AG10803 (cell line): ENCODE results near the gene CYP19A1.

Experiments
- DNase-seq: peaks from one replicate; pipeline ENCODE4 v3.0.0; 2010; ENCODE audit warnings: low read depth
- H3K4me3 ChIP-seq: 2 replicates; pipeline ENCODE4 v1.5.1; 2011; ENCODE audit warnings: mild to moderate bottlenecking, low read length, control low read depth
- TF ChIP-seq, protein P1 (sequence below): conservative IDR thresholded peaks from 2 replicates; pipeline ENCODE4 v1.5.1; 2011; ENCODE audit warnings: mild to moderate bottlenecking, low read length, control low read depth, inconsistent platforms

CYP19A1 gene

DNA sequence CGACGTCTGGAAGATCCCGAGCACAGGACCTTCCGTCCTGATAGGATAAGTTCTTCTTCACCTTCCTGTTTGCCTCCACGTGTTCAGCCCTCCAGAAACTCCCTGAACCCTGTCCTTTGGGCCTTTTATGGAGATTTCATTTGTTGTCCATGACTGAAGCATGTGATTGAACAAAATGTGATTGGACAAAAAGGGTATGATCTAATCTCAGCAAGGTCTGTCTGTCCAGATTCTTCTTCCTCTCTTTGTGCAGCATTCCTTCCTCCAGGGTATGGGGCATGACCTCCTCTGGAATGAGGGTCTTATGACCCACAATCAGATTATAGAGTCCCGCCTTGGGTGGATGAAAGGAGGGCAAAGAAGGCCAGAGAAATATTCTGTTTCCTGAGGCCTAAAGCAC lies at the start of gene CYP19A1:
CYP19A1 (minus strand) TSS at position 101 of the 400 bp plus-strand sequence. CDS start 95,684 bp downstream, outside the sequence.
- no peak within 1 kb of the TSS for H3K4me3 ChIP-seq
- no peak for DNase-seq
- TF ChIP-seq, protein P1, sequence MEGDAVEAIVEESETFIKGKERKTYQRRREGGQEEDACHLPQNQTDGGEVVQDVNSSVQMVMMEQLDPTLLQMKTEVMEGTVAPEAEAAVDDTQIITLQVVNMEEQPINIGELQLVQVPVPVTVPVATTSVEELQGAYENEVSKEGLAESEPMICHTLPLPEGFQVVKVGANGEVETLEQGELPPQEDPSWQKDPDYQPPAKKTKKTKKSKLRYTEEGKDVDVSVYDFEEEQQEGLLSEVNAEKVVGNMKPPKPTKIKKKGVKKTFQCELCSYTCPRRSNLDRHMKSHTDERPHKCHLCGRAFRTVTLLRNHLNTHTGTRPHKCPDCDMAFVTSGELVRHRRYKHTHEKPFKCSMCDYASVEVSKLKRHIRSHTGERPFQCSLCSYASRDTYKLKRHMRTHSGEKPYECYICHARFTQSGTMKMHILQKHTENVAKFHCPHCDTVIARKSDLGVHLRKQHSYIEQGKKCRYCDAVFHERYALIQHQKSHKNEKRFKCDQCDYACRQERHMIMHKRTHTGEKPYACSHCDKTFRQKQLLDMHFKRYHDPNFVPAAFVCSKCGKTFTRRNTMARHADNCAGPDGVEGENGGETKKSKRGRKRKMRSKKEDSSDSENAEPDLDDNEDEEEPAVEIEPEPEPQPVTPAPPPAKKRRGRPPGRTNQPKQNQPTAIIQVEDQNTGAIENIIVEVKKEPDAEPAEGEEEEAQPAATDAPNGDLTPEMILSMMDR: no peak

GRCh38 chr15:51387699-51388041 lies 49.3 kb upstream of the CYP19A1 start:
- no peak for DNase-seq
- H3K4me3 ChIP-seq: no peak overlapping the region
- TF ChIP-seq, protein P1: no peak

DNA sequence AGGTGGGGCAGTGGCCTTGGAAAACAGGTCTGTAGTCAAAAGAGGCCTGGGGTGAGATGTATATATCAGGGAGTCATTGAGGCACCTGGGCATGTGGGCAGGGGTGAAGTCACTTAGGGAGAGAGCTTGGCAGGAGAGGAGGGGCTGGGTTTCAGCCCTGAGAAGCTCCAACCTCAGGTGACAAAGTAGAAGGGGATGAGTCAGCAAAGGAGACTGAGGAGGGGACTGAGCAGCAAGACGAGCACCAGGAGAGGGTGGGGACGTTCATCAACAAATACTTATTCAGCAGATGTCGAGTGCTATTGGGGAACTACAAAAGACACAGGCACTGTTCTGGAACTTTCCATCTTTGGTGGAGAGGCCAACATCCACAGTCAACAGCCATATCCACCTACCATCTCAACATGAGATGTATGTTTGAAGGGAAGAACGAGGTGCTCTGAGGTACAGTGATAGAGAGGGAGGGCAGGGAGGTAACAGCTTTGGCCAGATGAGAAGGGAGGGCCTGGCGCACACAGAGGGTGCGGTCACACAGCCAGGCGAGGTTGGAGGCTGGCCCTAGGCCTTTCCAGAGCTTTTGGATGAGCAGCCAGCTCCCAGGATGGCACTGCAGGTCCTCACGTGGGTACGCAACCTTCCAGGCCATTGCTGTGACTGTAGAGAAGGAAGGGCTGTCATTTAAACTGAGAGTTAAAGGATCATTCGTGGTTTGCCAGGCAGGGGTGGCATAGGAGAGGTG lies 48.7 kb upstream of the CYP19A1 start:
- no peak overlapping the region for H3K4me3 ChIP-seq
- TF ChIP-seq, protein P1: no peak
- no peak for DNase-seq

DNA sequence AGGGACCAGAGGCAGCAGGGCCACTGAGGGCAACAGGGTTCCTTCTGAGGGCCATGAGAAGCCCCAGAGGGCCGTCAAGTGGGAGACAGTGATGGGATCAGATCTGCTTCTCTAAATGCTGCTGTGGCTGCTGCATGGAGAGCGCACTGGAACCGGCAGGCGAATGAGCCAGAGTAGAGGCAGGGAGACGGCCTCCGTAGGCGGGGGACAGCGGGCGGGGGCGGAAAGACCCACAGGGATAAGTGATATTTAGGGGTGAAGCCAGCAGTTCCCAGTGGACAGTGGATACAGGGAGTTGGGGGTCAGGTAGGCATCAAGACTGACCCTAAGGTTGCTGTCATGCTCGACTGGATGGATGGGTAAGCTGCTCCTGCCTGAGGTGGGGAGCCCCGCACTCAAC lies 48.1 kb upstream of the CYP19A1 start:
- H3K4me3 ChIP-seq: no peak overlapping the region
- no peak for DNase-seq
- TF ChIP-seq, protein P1: no peak

DNA sequence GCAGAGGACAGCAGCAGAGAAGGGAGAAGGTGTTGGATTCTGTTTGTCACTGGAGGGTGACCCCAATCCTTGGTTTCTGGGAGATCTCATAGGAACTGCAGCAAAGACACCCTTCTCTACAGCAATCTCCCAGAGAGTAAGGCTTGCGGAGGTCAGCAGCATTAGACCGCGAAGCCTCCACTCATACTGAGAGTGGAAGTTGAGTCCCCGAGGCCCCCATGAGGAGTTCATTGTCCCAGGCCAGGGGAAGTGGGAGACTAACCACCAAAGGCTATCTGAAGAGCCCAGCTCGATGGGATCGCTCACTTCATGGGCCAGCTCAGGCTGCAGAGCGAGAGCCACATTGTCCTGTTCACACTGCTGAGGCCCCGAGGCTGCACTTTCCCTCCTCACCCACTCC lies 47.6 kb upstream of the CYP19A1 start:
- TF ChIP-seq, protein P1: no peak
- H3K4me3 ChIP-seq: no peak overlapping the region
- no peak for DNase-seq

DNA sequence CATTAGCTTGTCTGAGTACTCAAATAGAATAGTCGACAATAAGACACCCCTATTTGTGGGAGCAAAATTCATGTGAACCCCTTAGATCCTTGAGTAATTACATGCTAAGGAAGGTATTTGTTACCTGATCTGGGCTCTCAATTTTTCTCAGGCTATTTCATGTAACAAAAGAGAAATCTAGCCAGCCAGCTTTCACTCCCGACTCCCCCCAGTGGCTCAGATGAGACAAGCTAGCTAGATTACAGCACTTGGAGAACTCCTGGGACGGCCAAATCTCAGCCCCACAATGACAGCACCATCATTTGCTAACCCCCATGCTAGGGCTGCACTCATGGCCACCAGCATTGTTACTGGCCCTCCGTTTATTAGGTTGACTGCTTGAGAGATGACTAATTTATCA lies 44.4 kb upstream of the CYP19A1 start:
- peak; percentile 43 for DNase-seq
- H3K4me3 ChIP-seq: no peak overlapping the region
- TF ChIP-seq, protein P1: peak; percentile 89
